Mesendoderm (in vitro differentiated cells): Measurements from ENCODE around the gene GFOD2.

ENCODE experiments used
- DNase-seq: peaks from one replicate; pipeline ENCODE4 v3.0.0; 2013
- H2AK5ac ChIP-seq: 2 replicates; pipeline ENCODE4 v1.6.1; 2013; ENCODE audit warnings: low read length, inconsistent platforms
- H2BK120ac ChIP-seq: 2 replicates; pipeline ENCODE4 v1.6.1; 2013; ENCODE audit warnings: low read depth, mild to moderate bottlenecking, low read length, moderate library complexity, mixed read lengths
- H2BK15ac ChIP-seq: replicated peaks from 2 replicates; pipeline ENCODE4 v1.6.1; 2013; ENCODE audit warnings: low read depth, mild to moderate bottlenecking, moderate library complexity
- H2BK5ac ChIP-seq: 2 replicates; pipeline ENCODE4 v1.6.1; 2013; ENCODE audit warnings: low read length, inconsistent platforms
- H3K18ac ChIP-seq: 2 replicates; pipeline ENCODE4 v1.6.1; 2013; ENCODE audit warnings: mild to moderate bottlenecking, low read length, mixed read lengths
- H3K23ac ChIP-seq: one replicate; pipeline ENCODE4 v1.6.1; 2013; ENCODE audit warnings: low read length
- H3K27ac ChIP-seq: 2 replicates; pipeline ENCODE4 v1.5.1; 2013; ENCODE audit warnings: low read depth, mild to moderate bottlenecking, inconsistent platforms, low read length, moderate library complexity
- H3K27me3 ChIP-seq: 2 replicates; pipeline ENCODE4 v1.6.1; 2013; ENCODE audit warnings: low read length, control low read depth, mild to moderate bottlenecking, inconsistent platforms; ENCODE audit not compliant: insufficient read depth, poor library complexity
- H3K36me3 ChIP-seq: 2 replicates; pipeline ENCODE4 v1.6.1; 2013; ENCODE audit warnings: low read length, inconsistent platforms; ENCODE audit not compliant: control insufficient read depth, insufficient read depth
- H3K4ac ChIP-seq: one replicate; pipeline ENCODE4 v1.6.1; 2013; ENCODE audit warnings: low read depth, mild to moderate bottlenecking, low read length, moderate library complexity
- H3K4me1 ChIP-seq: 2 replicates; pipeline ENCODE4 v1.6.1; 2013; ENCODE audit warnings: low read depth, low read length, inconsistent platforms; ENCODE audit not compliant: control insufficient read depth
- H3K4me2 ChIP-seq: 2 replicates; pipeline ENCODE4 v1.6.1; 2013; ENCODE audit warnings: low read length
- H3K4me3 ChIP-seq: 2 replicates; pipeline ENCODE4 v1.5.1; 2013; ENCODE audit warnings: mild to moderate bottlenecking, low read length
- H3K56ac ChIP-seq: one replicate; pipeline ENCODE4 v1.6.1; 2013; ENCODE audit warnings: low read length
- H3K79me1 ChIP-seq: 2 replicates; pipeline ENCODE4 v1.6.1; 2013; ENCODE audit warnings: low read length, inconsistent platforms
- H3K79me2 ChIP-seq: 2 replicates; pipeline ENCODE4 v1.6.1; 2013; ENCODE audit warnings: mild to moderate bottlenecking, low read length; ENCODE audit not compliant: control insufficient read depth, insufficient read depth
- H3K9ac ChIP-seq: 2 replicates; pipeline ENCODE4 v1.6.1; 2013; ENCODE audit warnings: low read length, inconsistent platforms
- H4K5ac ChIP-seq: one replicate; pipeline ENCODE4 v1.6.1; 2013; ENCODE audit warnings: low read length
- H4K8ac ChIP-seq: one replicate; pipeline ENCODE4 v1.6.1; 2013; ENCODE audit warnings: low read depth, mild to moderate bottlenecking, control low read depth, low read length, moderate library complexity
- WGBS: extraction: QIAGEN DNeasy Blood & Tissue Kit; methylation state at CpG from one replicate; pipeline ENCODE4 v1.1.7; 2013; ENCODE audit warnings: low lambda C conversion rate, missing lambda C conversion rate; ENCODE audit not compliant: insufficient coverage; ENCODE audit errors: extremely low coverage; 5-methylcytosine and 5-hydroxymethylcytosine counted together

The GFOD2 gene

GRCh38 chr16:67663877-67664222 lies 55.3 kb downstream of the GFOD2 start:
- no peak overlapping the region for H3K27ac ChIP-seq
- H3K9ac ChIP-seq: no peak overlapping the region
- no peak overlapping the region for H2BK120ac ChIP-seq
- WGBS: no CpG with 5 or more reads among the region's 6 CpGs
- no peak overlapping the region for H3K18ac ChIP-seq
- no peaks in the 10 kb centered on the region for H3K27me3 ChIP-seq
- no peaks in the 10 kb centered on the region for H3K36me3 ChIP-seq
- H2BK15ac ChIP-seq: no peak overlapping the region
- H3K4me3 ChIP-seq: no peak overlapping the region
- no peak overlapping the region for H3K23ac ChIP-seq
- no peak overlapping the region for H4K8ac ChIP-seq
- no peak for DNase-seq
- H3K56ac ChIP-seq: no peak overlapping the region
- H3K79me2 ChIP-seq: peaks cover 2% of the 10 kb centered on the region
- no peak overlapping the region for H4K5ac ChIP-seq
- H2AK5ac ChIP-seq: no peak overlapping the region
- no peak overlapping the region for H3K4me2 ChIP-seq
- peaks cover 2% of the 10 kb centered on the region for H3K79me1 ChIP-seq
- H3K4me1 ChIP-seq: peaks cover 2% of the 10 kb centered on the region
- no peak overlapping the region for H2BK5ac ChIP-seq
- no peak overlapping the region for H3K4ac ChIP-seq

GRCh38 chr16:67663151-67663876 lies 55.8 kb downstream of the GFOD2 start:
- H2BK120ac ChIP-seq: no peak overlapping the region
- peaks cover 4% of the 10 kb centered on the region for H3K79me1 ChIP-seq
- DNase-seq: peak; percentile 64
- no peak overlapping the region for H3K4me2 ChIP-seq
- H3K18ac ChIP-seq: no peak overlapping the region
- H3K27ac ChIP-seq: no peak overlapping the region
- peaks cover 2% of the 10 kb centered on the region for H3K4me1 ChIP-seq
- H3K27me3 ChIP-seq: no peaks in the 10 kb centered on the region
- H3K79me2 ChIP-seq: peaks cover 2% of the 10 kb centered on the region
- no peak overlapping the region for H3K56ac ChIP-seq
- no peak overlapping the region for H2AK5ac ChIP-seq
- no peaks in the 10 kb centered on the region for H3K36me3 ChIP-seq
- no peak overlapping the region for H4K5ac ChIP-seq
- no peak overlapping the region for H4K8ac ChIP-seq
- no CpG with 5 or more reads among the region's 25 CpGs for WGBS
- H3K23ac ChIP-seq: no peak overlapping the region
- H3K4me3 ChIP-seq: no peak overlapping the region
- no peak overlapping the region for H3K9ac ChIP-seq
- H3K4ac ChIP-seq: no peak overlapping the region
- H2BK15ac ChIP-seq: no peak overlapping the region
- no peak overlapping the region for H2BK5ac ChIP-seq

DNA sequence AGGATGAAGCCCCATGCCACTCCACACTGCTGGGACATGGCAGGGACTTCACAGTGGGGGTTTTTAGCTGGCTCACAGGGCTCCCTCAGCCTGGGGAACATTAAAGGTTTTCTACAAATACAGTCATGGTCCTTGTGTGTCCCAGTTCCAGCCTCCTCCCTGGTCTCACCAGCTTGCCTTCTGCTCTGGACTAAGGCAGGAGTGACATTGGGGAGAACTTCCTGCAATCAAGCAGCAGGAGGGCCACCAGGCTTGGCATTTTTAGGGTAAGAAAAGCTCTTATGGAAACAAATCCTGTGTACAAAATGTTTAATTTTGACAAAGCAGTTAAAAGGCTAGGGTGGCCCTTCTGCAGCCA lies 56.5 kb downstream of the GFOD2 start:
- H3K4me2 ChIP-seq: no peak overlapping the region
- H3K4ac ChIP-seq: no peak overlapping the region
- H2AK5ac ChIP-seq: no peak overlapping the region
- H3K23ac ChIP-seq: no peak overlapping the region
- no peak overlapping the region for H4K5ac ChIP-seq
- H3K79me2 ChIP-seq: peaks cover 2% of the 10 kb centered on the region
- peaks cover 4% of the 10 kb centered on the region for H3K79me1 ChIP-seq
- no peak overlapping the region for H3K18ac ChIP-seq
- H3K4me3 ChIP-seq: no peak overlapping the region
- H3K4me1 ChIP-seq: peaks cover 2% of the 10 kb centered on the region
- no peak overlapping the region for H3K9ac ChIP-seq
- H2BK15ac ChIP-seq: no peak overlapping the region
- H4K8ac ChIP-seq: no peak overlapping the region
- DNase-seq: no peak
- H3K27ac ChIP-seq: no peak overlapping the region
- H3K56ac ChIP-seq: no peak overlapping the region
- no peak overlapping the region for H2BK120ac ChIP-seq
- H3K27me3 ChIP-seq: no peaks in the 10 kb centered on the region
- no peak overlapping the region for H2BK5ac ChIP-seq
- no peaks in the 10 kb centered on the region for H3K36me3 ChIP-seq

DNA sequence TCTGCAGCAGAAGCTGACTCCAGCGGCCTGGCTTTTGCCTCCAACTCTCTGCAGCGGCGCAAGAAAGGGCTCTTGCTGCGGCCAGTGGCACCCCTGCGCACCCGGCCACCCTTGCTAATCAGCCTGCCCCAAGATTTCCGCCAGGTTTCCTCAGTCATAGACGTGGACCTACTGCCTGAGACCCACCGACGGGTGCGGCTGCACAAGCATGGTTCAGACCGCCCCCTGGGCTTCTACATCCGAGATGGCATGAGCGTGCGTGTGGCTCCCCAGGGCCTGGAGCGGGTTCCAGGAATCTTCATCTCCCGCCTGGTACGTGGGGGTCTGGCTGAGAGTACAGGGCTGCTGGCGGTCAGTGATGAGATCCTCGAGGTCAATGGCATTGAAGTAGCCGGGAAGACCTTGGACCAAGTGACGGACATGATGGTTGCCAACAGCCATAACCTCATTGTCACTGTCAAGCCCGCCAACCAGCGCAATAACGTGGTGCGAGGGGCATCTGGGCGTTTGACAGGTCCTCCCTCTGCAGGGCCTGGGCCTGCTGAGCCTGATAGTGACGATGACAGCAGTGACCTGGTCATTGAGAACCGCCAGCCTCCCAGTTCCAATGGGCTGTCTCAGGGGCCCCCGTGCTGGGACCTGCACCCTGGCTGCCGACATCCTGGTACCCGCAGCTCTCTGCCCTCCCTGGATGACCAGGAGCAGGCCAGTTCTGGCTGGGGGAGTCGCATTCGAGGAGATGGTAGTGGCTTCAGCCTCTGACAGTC lies 57.0 kb downstream of the GFOD2 start:
- no peak overlapping the region for H3K4me2 ChIP-seq
- H2BK5ac ChIP-seq: no peak overlapping the region
- no peak overlapping the region for H3K27ac ChIP-seq
- no CpG with 5 or more reads among the region's 34 CpGs for WGBS
- H3K9ac ChIP-seq: no peak overlapping the region
- H3K27me3 ChIP-seq: no peaks in the 10 kb centered on the region
- no peak overlapping the region for H2BK120ac ChIP-seq
- H3K36me3 ChIP-seq: no peaks in the 10 kb centered on the region
- DNase-seq: no peak
- H2AK5ac ChIP-seq: no peak overlapping the region
- H3K4me1 ChIP-seq: peaks cover 2% of the 10 kb centered on the region
- peaks cover 4% of the 10 kb centered on the region for H3K79me1 ChIP-seq
- no peak overlapping the region for H3K23ac ChIP-seq
- no peak overlapping the region for H4K5ac ChIP-seq
- no peak overlapping the region for H2BK15ac ChIP-seq
- H3K79me2 ChIP-seq: peaks cover 2% of the 10 kb centered on the region
- H3K4me3 ChIP-seq: no peak overlapping the region
- no peak overlapping the region for H4K8ac ChIP-seq
- H3K4ac ChIP-seq: no peak overlapping the region
- H3K18ac ChIP-seq: no peak overlapping the region
- no peak overlapping the region for H3K56ac ChIP-seq

GRCh38 chr16:67661101-67661761 lies 57.9 kb downstream of the GFOD2 start:
- Histone ChIP-seq H4K8ac (no peak overlapping the region), H2AK5ac (no peak overlapping the region), H3K79me1 (peaks cover 4% of the 10 kb centered on the region), H4K5ac (no peak overlapping the region), H3K4me1 (peaks cover 2% of the 10 kb centered on the region), H3K4ac (no peak overlapping the region), H3K23ac (no peak overlapping the region), H3K9ac (peak overlapping the region; percentile 9), H3K27ac (no peak overlapping the region), H3K56ac (no peak overlapping the region), H3K36me3 (no peaks in the 10 kb centered on the region), H2BK5ac (no peak overlapping the region), H2BK15ac (no peak overlapping the region), H2BK120ac (no peak overlapping the region), H3K4me3 (no peak overlapping the region), H3K27me3 (no peaks in the 10 kb centered on the region), H3K4me2 (peak overlapping the region; percentile 61), H3K18ac (no peak overlapping the region), H3K79me2 (peaks cover 2% of the 10 kb centered on the region)
- peak; percentile 91 for DNase-seq
- WGBS: no CpG with 5 or more reads among the region's 39 CpGs
